ENCODE measurements around the gene EP400.

- TF ChIP-seq, protein P1, sequence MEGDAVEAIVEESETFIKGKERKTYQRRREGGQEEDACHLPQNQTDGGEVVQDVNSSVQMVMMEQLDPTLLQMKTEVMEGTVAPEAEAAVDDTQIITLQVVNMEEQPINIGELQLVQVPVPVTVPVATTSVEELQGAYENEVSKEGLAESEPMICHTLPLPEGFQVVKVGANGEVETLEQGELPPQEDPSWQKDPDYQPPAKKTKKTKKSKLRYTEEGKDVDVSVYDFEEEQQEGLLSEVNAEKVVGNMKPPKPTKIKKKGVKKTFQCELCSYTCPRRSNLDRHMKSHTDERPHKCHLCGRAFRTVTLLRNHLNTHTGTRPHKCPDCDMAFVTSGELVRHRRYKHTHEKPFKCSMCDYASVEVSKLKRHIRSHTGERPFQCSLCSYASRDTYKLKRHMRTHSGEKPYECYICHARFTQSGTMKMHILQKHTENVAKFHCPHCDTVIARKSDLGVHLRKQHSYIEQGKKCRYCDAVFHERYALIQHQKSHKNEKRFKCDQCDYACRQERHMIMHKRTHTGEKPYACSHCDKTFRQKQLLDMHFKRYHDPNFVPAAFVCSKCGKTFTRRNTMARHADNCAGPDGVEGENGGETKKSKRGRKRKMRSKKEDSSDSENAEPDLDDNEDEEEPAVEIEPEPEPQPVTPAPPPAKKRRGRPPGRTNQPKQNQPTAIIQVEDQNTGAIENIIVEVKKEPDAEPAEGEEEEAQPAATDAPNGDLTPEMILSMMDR (tag by site-specific recombination; IDR thresholded peaks at IDR 0.05): no peak
- TF ChIP-seq KLF1 (tag by site-specific recombination; IDR thresholded peaks at IDR 0.05): no peak
- no peak for TF ChIP-seq ZNF274 (IDR thresholded peaks at IDR 0.05; ENCODE audit: low read length)
- TF ChIP-seq ZNF274 (tag by site-specific recombination; IDR thresholded peaks at IDR 0.05; ENCODE audit: borderline replicate concordance): no peak
- TF ChIP-seq ZNF549 (tag by site-specific recombination; IDR thresholded peaks at IDR 0.05): no peak
- TF ChIP-seq, protein P2, sequence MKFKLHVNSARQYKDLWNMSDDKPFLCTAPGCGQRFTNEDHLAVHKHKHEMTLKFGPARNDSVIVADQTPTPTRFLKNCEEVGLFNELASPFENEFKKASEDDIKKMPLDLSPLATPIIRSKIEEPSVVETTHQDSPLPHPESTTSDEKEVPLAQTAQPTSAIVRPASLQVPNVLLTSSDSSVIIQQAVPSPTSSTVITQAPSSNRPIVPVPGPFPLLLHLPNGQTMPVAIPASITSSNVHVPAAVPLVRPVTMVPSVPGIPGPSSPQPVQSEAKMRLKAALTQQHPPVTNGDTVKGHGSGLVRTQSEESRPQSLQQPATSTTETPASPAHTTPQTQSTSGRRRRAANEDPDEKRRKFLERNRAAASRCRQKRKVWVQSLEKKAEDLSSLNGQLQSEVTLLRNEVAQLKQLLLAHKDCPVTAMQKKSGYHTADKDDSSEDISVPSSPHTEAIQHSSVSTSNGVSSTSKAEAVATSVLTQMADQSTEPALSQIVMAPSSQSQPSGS (tag by site-specific recombination; IDR thresholded peaks at IDR 0.05; ENCODE audit: low read depth): no peak
- TF ChIP-seq, protein P3, sequence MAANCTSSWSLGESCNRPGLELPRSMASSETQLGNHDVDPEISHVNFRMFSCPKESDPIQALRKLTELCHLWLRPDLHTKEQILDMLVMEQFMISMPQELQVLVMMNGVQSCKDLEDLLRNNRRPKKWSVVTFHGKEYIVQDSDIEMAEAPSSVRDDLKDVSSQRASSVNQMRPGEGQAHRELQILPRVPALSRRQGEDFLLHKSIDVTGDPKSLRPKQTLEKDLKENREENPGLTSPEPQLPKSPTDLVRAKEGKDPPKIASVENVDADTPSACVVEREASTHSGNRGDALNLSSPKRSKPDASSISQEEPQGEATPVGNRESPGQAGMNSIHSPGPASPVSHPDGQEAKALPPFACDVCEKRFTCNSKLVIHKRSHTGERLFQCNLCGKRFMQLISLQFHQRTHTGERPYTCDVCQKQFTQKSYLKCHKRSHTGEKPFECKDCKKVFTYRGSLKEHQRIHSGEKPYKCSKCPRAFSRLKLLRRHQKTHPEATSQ (tag by site-specific recombination; IDR thresholded peaks at IDR 0.05): no peak
- TF ChIP-seq YY1 (tag by site-specific recombination; IDR thresholded peaks at IDR 0.05): no peak
- TF ChIP-seq ZBTB21 (tag by site-specific recombination; IDR thresholded peaks at IDR 0.05): no peak
- no peak for TF ChIP-seq ZBTB17 (tag by site-specific recombination; IDR thresholded peaks at IDR 0.05)
Observed at GRCh38 chr12:132125736-132126135, 176.0 kb downstream of the EP400 start.
